ENCODE data around the gene NSRP1.
A peak's percentile ranks its signal among the peaks of the same experiment; 100 is the strongest.
"Not testable (repeated sequence)": the region's sequence is repeated elsewhere in the genome, so short reads cannot be mapped to it uniquely, and the experiment has no call there.

Gene NSRP1

DNA sequence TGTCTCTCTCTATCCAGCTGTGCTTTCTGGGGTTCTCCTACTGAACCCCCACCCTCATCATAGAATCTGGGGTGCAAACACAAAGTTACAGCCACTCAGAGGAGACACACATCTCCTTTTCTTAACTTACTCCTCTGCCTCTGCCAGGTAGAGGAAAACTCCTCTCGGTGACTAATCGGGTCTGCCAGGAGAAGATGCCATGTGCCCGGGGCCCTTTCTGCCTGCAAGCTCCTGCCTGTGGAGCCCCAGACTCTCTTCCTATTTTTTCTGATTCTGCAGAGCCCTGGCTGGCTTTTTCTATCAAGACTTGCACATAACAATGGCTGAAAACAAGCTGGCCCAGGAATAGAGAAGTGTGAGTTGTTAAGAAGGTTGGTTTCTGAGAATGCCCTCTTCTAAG lies 108.5 kb downstream of the NSRP1 start:
- no peak for DNase-seq

DNA sequence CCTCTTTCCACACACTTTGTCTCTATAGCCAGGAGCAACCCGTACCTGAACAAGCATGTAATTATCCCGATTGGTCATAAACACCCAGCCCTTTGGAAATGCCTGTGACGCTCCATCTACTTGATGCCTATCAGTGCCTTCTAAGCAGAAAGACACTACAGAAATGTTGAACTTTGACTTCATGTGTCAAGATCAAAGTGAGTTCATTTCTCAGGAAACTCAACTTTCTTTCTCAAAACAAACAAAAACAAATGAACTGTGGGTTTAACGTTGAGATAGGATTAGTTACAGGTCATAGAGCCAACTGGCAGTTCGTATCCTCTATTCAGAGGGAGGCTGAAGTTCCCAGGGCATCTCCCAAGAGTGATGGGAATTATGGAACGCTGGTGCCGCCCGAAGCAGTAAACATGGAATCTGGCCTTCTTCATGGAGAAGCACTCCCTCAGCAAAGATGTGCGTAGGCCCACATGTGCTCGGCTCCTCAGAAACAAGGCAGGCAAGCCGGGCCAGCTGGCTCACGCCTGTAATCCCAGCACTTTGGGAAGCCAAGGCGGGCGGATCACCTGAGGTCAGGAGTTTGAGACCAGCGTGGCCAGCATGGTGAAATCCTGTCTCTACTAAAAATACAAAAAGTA lies 109.4 kb downstream of the NSRP1 start:
- no peak for DNase-seq

DNA sequence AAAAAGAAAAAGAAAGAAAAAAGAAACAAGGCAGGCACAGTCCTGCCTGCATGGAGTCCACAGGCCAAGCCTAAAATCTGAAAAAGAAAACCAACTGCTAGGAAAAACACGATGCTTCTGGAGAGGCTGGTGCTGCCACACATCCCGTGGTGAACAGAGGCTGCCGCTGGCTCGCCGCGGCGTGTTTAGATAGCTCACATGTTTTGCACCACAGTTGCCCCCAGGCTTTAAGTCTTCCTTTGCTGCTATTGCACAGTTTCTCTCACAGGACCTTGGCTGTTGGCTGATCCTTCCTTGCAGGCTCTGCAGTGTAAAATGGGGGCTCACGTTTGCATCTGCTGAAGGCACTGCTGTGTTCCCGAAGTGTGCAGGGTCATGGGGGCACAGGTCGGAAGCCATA lies 110.3 kb downstream of the NSRP1 start:
- DNase-seq: no peak

DNA sequence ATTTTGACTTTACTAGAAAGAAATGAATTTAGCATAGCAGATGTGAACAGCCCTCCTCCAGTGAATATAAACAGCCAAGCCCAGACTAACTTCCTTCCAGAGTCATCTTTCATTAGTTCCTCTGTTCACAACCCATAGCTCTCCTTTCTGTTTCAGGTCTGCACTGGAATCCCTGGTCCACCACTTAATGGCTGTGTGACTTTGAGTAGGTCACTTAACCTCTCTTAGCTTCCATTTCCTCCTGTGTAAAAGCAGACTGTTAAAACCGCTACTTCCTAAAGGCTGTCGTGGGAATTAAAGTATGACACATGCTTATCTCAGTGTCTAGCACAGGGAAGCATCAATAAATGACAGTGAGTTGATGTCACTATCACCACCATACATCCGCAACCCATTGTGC lies 111.4 kb downstream of the NSRP1 start:
- no peak for DNase-seq

DNA sequence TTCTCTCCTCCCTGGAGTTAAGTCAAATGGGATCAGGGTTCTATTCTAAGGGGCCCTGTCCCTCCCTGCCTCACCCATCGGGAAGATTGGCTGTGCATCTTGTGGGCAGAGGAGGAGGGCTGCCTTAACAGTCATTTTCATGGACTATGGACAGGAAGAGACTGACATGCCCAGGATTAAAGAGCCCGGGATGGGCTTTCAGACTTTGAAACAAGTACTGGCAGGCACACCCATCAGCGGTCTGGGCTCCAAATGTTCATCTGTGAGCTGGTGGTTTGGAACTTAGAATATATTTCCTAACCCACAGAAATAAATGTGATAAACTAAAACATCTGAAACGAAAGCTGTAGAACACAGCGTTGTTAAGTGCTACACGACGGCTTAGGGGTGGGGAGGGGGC lies 112.4 kb downstream of the NSRP1 start:
- no peak for DNase-seq

DNA sequence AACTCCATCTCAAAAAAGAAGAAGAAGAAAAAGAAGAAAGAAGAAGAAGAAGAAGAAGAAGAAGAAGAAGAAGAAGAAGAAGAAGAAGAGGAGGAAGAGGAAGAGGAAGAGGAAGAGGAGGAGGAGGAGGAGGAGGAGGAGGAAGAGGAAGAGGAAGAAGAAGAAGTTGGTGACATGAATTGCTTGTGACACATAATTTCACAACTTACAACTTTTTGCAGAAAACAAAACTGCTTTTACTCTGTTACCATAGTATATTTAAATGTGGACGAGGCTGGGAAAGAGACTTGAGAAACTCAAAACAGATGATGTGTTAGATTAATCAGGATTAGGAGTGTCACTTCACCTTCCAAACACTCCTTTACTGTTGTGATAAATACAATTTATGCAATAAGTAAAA lies 113.4 kb downstream of the NSRP1 start:
- not testable (repeated sequence) for DNase-seq

DNA sequence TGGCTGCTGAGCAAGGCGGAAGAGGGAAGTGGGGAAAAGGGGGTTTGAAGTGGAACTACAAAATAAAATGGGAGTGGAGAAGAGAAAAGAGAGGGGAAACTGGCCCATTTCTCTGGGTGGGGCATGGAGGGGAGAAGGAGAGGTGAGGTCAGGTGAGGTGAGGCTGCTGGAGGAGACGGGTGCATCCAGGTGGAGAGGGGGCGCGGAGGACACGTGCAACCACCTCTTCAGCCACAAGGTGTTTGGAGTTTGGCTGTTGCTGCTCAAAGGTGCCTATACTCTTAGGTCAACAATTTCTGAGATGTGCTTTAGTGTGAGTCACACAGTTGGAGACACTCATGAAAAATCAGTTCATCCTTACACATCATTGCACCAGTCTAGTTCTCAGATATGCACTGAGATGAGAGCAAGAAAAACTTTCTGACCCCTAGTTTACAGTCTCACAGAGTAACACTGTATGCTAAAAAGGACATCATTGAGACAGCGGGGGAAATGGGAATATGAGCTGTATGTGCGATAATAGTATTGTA lies 114.0 kb downstream of the NSRP1 start:
- DNase-seq: no peak

DNA sequence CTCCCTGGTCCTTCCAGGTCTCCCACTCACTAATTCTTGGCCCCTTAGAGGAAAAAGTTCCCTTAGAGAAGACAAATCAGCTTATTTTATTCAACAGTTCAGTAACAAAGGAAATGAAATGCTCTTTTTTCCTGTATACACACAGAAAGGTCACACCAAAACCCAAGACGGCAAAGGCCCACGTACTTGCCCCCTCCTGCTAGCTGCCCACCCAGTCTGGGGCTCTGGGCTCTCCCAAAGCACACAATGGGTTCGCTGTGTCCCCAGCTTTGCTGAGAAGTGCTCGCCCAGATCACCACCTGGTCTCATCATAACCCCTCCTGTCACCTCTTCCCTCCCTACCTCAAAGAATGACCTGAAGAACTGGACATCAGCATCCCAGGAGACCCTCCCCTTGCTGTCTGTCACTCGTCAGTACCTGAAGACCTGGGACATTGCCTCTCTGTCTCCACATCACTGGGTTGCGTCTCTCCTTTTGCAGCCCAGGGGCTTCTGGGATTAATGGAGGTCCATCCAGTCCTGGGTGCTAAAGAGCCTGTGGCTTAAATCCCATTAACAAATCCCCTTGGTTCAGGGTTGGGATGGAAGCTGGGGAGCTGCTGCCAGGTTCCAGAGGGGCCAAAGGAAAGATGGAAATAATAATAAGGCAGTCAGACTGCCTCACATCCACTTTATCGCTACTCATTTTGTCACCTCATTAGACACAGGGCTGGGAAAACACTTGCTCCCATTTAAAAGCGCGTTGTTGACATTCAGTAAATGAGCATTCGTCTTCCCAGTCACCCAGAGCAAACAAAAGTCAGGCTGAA lies 115.6 kb downstream of the NSRP1 start:
- no peak for DNase-seq

DNA sequence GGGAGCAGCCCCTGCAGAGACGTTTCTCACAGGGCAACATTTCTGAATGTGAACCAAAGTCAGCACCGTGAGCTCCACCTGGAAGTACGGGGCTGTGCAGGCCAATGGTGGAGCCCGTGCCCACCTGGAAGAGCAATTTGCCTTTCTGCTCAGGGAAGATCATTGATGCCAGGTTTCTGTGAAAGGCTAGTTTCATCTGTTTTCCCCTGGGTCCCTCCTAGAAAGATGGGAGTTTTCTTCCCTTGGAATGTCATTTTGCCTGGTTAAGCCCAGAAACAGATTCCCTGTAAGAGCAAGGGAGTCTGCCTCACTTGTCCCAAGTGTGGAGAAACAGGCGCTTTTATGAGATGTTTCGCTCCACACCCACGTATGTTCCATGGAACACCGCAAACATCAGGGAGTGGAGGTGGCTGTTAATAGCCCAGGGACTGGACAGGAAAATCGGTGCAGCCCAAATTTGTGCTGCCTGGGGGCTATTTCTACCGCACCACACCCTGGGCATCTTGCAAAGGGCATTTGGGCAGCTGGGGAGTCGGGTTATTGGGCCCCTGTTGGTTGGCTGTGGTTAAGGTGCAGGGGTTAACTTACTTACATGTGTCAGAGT lies 116.3 kb downstream of the NSRP1 start:
- peak; percentile 8 for DNase-seq

DNA sequence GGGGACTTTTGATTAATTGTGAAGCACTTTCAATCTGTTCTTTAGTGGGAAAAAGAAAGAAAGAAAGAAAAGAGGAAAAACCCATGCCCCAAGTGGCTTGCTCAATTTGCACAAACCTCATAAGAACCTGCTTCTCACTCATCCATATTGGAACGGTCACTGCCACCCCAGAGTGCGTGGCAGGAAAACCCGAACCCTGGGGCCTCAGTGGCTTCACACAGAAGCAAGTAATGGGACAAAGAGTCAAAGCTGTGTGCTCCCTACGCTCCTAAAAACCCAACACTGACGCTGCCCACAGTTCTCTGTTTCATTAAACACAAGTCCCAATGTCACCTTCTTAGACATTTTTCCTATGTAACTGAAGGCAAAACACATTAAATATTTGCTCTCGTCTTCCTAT lies 117.7 kb downstream of the NSRP1 start:
- DNase-seq: peak; percentile 9

DNA sequence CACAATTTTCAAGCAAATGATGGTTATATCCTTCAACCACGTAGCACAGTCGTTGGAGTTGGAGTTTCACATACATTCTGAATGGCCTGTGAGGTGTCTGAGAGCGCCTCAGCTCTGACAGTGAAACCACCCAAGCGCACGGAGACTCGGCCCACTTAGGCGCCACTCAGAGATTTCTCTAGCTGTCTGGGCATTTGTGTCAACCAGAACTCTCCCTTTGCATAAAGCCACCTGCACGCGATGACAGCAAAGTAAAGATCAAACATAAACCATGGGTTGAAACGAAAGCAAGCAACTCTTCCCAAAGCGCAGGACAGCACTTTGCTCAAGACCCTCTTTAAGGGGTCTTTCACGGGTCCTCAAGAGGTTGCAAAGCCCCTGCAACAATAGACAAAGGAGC lies 118.3 kb downstream of the NSRP1 start:
- peak; percentile 64 for DNase-seq

DNA sequence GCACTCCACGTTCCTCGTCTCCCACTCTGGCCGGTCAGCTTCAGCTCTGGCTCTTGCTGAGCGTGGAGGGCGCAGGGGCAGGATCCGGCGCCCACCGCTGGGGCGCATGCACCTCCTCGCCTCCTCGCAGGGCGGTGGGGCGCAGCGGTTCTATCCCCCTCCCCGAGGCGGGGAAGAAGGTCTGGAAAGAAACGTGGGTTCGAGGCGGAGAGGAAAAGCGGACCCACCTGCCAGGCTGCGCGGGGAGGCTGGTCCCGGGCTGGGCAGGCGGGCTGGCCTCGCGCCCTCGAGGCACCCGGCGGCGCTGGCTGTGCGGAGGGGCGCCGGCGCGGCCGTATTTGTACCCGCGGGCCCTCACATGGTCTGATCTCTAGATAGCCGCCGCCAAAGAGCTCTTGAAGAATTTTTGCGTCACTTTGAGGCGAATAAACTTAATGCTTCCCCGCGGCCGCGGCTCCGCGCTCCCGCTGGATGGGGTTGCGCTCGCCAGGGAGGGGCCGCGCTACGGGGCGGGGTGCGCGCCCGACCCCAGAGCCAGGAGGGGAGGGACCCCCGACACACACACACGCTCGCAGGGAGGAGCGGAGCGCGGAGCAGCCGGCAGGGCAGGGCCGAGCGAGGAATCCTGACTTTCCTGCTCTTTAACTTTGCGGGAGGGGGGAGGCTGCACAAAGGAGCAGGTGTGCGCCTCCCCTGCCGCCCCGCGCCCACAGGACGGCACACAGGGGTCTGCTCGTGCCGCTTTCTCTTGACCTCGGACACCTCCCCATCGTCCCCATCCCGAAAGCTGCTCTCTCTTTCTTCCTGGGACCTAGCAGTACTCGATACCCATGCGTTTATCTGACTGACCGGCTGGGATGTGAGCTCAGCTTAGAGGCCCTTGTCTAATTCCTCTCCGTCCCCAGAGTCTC lies 119.0 kb downstream of the NSRP1 start, which contains the start of gene SLC6A4:
Gene SLC6A4, minus strand, starts transcription at position 312 of the 911 bp plus-strand sequence. CDS start 13,739 bp downstream, outside the sequence.
- DNase-seq: peak; percentile 38

Measured in DMS79 treated with DMSO at 0.1 percent for 48 hours (cell line).